ELR (cell line): ENCODE results near the gene SPATA31E1.
"Not testable (repeated sequence)": the region's sequence is repeated elsewhere in the genome, so short reads cannot be mapped to it uniquely, and the experiment has no call there.

Source experiments
- DNase-seq: peaks from one replicate; pipeline ENCODE4 v3.0.0-alpha.2; 2015; ENCODE audit warnings: low read depth

Gene SPATA31E1

DNA sequence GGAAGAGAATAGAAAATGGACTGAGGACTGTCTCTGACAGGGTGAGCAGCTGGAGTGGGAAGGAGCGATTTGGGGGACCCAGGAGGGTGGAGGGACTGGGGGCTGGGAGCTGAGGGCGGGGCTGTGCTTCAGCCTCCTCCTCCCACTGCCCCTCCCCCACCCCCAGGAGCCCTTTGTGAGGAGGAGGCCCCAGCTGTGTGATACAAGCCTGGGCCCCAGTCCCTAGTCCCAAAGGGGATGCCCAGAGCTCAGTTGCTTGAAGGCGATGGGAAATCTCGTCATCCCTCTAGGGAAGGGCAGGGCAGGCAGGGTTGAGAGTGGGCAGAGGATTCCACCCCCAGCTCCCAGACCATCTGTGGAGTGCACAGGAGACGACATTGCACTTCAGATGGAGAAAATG lies at the start of gene SPATA31E1:
TSS of gene SPATA31E1 (plus strand) at position 251 of the 400 bp plus-strand sequence. CDS start at position 266, 15 bp downstream.
- no peak for DNase-seq

DNA sequence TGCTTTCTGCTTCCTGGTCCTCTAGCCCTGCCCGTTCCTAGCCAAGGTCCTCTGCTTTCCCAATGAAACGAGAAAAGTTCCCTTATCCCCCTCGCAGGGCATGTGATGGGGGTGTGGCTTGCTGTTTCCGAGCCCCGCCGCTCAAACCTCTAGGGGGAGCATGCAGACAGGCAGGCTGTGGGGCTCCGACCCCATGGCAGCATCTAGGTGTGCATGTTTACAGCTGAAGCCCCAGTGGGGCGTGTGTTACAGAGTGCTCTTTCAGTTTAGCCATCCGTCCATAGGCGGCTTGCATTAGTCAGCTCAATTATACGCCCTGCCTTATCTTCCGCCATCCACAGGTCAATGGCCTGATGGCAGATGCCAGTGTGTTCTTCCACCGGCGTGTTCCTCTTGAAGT lies 48.3 kb upstream of the SPATA31E1 start:
- no peak for DNase-seq

DNA sequence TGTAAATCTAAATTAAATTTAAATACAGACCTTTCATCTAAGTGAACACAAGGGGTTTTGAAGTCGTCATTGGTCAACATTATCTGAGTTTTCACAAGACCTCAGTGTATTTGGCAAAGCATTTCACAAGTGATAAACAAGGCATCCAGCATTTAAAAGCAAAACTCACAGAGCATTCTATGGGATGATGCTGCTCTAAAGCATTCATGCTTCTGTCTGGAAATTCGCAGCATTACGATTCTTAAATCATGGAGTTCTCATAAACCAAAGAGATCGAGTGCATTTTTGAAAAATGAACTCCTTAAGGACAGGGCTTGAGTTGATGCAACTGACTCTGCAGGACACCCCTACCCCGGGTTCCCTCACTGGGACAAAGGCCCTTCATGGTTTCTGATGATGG lies 46.1 kb upstream of the SPATA31E1 start:
- DNase-seq = no peak

DNA sequence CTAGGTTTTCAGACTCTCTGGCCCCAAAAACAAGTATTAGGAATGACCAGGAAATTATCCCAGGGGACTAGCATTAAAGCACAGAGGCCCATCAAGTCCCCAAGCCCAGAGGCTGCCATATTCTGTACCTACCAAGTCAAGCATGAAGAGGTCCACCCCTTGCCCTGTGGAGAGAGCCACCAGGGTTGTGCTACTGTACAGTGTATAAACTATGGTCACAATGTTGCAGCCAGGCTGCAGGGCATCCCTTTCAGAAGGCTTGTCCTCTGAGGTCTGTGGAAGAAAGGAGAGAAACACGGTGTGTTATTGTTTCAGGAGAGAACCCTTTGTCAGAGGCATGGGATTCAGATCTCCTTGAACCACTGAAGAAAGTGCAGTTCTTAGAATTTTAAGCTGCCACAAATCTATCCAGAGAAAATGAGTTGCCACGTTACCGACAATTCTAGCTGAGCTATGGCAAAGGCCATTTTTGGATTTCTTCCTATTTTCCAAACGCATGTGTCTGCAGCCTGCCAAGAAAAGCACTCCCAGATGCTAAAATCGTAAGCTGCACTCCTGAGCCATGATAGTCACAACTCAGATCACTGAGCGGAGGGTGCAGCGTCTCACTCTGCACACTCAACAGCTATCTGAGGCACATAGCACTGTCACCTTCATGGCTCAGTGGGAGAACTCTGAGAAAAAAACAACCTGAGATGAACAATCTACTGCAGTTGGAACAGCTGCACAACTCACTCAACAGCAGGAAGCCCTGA lies 45.5 kb upstream of the SPATA31E1 start:
- DNase-seq = no peak

DNA sequence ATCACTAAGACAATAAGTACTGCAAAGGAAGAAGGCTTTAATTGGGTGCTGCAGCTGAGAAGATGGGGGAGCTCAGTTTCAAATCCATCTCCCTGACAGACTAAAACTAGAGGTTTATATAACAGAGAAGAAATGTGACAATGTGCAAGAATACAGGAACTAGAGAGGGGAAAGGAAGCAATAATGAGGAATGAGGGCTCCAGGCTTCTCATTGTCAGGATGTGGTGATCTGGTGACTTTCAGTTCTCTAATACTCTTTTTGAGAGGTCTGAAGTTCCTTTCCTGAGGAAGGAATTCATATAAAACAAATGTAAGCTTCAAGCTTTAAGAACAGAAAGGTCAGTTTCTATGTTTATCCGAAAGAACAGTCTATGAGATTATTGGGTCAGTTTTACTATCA lies 42.5 kb upstream of the SPATA31E1 start:
- DNase-seq = no peak

DNA sequence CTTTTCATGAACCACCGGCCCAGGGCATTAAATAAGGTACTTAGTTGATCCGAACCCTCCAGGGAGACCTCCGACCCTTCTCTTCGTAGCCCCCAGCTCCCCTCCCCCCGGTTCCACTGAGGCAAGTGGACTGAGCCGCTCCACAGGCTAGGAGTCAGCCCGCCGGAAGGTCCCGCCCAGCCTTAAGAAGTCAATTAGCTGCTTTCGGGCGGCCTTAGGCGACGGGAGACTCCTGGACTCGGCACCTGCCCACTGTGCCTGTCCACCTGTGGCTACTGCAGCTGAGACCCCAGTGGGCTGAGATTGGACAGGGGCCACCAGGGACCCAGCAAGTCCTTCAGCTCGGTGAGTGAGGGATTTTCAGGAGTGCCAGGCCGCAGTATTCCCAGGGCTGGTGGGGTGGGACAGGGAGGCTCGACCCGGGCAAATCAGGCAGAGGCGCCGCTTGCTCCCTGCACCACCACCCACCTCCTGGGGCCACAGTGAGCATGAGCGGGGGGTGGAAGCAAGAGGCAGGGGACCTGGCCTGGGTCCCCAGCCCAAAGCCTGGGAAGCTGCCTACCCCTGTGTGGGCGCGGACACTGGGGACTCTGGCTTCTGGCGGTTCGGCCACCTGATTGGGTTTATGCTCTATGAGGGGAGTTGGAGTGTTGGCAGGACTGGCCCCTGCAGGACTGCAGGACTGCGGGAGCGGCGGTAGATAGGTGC lies 39.6 kb upstream of the SPATA31E1 start:
- no peak for DNase-seq

DNA sequence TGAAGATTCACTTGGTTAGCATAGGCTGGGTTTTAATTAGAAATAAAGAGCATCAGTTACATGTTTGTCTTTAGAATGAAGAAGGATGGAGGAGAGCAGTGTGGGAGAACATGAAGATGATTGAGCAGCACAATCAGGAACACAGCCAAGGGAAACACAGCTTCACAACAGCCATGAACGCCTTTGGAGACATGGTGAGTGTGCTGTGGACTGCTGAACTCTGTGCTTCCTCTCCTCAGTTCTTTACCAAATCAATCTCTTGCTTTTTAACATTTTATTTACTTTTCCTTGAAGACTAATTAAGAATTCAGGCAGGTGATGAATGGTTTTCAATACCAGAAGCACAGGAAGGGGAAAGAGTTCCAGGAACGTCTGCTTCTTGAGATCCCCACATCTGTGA lies 38.2 kb upstream of the SPATA31E1 start:
- no peak for DNase-seq

DNA sequence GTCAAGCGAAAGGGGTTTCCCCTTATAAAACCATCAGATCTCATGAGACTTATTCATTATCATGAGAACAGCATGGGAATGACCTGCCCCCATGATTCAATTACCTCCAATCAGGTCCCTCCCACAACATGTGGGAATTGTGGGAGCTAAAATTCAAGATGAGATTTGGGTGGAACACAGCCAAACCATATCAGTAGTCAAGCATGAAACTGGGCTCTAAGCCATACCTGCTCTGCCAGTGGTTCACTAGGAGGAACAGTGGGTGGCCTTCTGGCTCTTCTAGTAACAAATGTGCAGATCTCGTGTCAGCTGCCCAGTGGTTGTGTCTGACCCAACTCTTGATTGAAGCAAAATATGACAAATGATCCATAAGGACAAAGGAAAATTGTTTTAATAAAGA lies 34.9 kb upstream of the SPATA31E1 start:
- DNase-seq = not testable (repeated sequence)

DNA sequence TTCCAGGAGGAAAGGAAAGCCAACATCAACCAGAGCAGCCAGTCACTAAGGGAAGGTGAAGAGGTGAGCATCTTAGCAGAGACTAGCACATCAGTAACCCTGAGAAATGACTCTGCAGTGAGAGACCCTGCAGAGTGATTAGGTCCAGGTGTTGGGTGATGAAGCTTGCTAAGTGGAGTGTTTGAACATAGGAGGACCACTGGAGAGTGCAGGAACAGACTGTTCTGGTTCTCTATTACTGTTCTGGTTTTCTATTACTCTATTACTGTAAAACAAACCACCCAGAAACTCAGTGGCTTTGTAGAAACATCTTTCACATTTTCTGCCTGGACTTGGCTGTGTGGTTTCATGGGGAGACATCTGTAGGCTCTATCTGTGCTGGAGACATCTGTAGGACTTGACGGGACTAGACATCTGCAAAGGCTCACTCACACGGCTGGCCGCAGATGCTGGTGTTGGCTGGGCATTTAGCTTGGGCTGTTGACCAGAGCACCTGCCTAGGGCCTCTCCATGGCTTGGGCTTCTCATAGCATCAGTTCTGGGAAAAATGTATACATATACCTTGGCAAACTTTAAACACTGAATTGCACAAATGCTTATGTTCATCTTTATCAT lies 33.4 kb upstream of the SPATA31E1 start:
- DNase-seq = no peak

DNA sequence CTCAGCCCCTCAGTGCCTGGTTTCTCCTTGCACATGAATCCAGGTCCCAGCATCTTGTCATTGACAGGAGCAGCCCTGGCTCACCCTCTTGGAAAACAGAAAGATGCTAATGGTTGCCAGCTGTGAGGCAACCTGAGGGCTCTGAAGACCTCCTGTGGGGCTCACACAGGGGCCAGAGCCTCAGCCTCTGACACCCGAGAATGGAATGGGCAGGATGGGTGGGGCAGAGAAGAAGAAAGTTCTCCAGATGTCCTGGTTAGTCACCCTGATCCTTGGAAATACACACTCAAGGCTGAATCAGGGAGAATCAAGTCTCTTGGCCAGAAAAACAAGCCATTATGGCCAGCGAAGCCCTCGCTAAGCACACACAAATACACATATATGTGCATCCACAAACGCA lies 32.3 kb upstream of the SPATA31E1 start:
- DNase-seq = peak; percentile 91

DNA sequence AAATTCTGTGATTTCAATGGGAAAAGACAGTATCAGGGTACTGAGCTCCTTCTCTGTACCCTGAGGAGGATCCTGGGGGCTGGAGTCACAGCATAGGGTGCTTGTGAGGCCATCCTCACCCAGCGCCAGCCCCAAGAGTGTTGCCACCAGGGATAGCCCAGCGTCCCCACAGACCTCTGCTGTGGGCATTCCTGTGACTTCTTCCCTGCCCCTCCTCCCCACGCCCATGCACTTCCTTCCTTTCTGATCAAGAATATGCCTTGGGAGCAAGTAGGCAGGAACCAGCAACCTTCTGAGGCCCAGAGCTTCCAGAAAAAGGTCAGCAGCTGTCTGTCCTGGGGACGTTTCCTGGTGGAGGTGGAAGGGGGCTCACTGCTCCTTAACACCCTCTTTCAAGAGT lies 31.5 kb upstream of the SPATA31E1 start:
- DNase-seq = not testable (repeated sequence)

DNA sequence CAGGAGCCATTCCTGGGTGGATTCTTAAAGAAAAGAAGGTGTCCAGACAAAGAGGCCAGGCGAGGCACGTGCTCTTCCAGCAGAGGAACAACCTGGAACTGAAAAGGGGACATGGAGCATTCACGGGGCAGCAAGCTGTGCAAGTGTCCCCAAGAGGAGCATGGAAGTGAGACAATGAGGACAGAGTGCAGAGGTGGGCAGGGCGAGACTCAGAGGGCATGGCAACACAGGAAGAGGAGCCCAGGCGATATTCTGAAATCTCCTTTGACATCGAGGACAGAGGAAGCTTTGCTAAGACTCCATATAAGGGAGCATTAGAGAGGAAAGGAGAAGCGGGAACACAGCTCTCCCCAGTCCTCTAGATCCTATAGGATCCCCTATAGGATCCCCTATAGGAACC lies 29.4 kb upstream of the SPATA31E1 start:
- DNase-seq = no peak

DNA sequence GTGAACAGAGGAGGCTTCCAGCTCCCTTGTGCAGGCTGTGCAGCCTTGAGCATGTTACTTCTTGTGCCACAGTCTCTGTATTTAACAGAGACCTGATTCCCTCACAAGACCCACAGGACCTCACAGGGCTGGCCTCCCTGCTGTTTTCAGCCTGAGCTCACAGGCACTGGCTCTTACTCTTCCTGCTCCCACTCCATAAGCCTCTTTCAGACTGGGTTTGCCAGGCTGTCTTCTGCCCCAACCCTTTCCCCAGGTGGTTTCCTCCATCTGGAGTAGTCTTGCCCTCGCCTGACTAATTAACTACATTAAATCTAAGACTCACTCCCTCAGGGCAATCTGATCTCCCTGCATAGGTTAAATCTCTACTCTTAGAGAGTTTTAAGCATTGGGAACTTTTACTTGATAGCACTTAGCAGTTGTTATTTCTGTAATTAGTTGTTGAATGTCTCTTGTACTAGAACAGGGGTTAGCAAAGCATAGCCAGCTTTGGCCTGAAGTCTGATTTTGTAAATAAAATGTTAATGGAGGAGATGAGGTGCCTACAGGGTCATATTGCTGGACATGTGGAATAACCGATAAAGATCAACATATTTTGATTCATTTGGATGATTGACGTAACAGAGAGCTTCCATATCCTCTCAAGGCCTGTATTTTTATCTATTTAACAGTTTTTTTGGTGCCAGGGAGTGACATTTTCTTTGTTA lies 28.6 kb upstream of the SPATA31E1 start:
- DNase-seq = no peak

DNA sequence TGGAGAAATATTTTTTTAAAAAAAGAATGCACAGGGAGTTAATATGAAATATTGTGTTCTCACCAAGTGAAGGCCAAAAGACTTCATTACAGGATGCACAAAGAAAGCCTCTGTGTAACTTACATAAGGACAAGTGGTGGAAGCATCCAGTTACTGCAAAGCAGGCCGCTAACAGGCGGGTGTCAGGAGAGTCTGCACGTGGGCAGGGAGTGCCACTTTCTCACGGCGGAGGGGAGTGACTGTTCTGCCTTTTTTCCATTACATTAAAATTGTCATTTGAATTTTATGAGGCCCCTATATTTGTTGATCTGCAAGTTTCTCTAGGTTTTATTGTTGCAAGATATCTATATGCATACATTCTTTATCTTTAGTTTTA lies 28.1 kb upstream of the SPATA31E1 start:
- DNase-seq = no peak

DNA sequence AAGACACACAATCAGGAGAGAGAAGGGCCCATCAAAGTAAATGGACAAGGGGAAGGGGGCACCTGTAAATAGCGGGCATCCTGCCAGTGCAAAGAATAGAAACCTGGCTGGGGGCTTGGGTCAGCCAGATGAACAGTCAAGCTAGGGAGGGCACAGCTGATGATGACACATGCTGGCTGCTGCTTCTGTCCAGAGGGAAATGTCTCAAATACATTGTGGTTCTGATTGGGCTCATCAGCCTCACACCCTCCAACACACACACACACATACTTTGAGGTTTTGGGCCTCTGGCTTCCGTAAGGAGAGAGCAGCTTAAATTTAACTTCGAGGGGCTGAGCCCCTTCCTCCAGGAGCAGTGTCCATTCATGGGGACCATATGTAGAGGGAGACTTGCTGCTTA lies 27.6 kb upstream of the SPATA31E1 start:
- DNase-seq = no peak

DNA sequence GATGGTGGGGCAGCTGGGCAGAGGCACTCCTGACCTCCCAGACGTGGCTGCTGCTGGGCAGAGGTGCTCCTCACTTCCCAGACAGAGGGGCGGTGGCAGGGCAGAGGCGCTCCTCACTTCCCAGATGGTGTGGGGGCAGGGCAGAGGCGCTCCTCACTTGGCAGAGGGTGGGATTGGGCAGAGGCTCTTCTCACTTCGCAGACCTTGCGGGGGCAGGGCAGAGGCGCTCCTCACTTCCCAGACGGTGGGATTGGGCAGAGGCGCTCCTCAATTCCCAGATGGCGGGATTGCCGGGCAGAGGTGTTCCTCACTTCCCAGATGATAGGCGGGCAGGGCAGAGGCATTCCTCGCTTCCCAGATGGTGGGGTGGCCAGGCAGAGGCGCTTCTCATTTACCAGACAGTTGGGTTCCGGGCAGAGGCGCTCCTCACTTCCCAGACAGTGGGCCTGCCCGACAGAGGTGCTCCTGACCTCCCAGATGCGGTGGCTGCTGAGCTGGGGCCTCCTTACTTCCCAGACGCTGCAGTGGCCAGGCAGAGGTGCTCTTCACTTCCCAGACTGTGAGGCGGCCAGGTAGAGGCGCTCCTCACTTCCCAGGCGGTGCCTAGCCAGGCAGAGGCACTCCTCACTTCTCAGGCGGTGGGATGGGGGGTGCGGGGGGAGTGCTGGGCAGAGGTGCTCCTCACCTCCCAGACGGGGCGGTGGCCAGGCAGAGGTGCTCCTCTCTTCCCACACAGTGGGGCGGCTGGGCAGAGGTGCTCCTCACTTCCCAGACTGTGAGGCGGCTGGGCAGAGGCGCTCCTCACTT lies 25.3 kb upstream of the SPATA31E1 start:
- no peak for DNase-seq

DNA sequence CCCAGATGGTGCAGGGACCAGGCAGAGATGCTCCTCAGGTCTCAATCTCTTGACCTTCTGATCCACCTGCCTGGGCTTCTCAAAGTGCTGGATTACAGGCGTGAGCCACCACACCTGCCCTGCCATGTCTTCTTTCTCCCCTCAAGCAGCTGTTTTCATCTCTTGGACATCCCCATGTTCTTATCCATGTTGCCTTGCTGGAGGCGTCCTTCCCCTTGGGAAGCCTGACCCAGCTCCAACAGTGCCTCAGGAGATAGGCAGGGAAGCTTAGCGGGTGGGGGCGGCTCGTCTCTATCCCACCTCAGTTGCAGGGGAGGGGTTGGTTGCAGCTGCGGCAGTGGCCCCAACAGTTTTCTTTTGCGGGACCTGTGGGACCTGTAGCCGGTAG lies 24.7 kb upstream of the SPATA31E1 start:
- DNase-seq = no peak

DNA sequence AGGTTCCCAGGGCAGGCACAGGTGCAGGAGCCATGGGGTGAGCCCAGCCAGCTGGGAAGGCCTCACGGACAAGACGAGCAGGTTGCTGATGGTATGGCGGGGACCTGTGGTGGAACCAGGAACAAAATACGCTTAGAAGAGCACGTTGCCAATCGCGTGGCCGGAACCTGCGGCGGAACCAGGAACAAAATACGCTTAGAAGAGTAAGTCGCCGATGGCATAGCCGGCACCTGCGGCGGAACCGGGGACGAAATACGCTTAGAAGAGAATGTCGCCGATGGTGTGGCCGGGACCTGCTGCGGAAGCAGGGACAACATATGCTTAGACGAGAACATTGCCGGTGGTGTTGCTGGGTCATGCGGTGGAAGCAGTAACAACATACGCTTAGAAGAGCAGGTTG lies 23.5 kb upstream of the SPATA31E1 start:
- DNase-seq = no peak

DNA sequence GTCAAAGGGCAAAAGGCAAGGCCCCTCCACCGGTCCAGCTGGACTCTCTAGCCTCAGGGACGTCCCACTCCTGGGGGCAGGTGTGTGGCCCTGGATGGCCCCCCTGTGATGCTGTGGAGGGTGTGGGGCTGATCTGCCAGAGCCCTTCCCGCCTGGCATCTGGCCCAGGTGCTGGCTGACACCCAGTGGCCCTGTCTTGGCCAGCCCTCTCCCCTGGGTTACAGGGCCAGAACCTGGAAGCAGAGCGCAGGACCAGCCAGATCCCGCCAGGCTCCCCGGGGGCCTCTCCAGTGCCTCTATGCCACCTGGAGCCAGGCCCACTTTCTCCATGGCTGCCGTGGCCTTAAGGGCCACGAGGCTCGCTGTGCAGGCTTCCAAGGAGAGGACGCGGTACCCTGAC lies 22.9 kb upstream of the SPATA31E1 start:
- DNase-seq = no peak

DNA sequence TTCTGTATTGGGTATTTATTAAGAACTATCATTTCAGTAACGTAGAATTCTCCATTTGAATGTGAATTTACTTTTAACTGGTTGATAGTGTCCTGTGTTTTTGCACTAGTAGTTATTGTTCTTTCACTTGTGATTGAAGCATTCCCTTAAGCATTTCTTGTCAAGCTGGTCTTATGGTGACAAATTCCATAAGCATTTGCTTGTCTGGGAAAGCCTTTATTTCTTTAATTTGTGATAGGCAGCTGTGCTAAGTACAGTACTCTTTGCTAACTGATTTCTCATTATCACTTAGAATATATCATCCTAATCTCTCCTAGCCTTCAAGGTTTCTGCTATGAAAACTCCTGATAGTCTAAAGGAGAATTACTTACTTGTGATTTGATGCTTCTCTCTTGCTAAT lies 21.3 kb upstream of the SPATA31E1 start:
- DNase-seq = no peak

DNA sequence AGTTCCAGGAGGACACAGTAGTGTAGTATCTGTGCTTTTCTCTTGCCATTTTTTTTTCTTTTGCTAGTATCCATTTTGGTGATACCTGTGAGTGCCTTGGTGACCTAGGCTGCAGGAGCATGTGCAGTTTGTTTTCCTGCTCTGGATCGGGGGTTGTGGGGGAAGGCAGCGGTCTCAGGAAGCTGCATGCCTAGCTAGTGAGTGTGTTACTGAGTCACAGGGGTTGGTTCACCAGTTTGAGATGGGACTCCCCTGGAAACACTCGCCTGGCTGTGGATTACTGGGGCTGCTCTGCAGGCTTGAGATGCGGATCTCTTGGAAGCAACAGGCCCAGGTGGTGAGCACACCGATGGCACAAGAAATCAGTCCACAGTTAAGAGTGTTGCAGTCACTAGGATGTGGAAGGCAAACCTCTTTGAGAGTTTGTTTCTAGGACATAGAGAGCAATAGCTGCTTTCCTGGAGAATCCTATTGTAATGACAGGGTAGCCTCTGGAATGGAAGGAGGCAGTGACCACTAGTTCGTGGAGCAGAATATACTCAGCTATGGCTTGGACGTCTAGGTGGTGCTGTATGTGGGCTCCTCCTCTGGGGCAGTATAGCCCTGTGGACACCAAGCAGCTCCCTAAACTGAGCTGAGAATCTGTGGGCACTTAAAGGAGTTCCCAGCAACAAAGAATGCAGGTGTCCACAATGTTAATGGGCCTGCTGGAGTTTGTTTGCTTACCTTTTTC lies 20.0 kb upstream of the SPATA31E1 start:
- DNase-seq = peak; percentile 94
